OCI-LY1 (cell line): ENCODE measurements around the gene GSDMA.

ENCODE experiments used
- CTCF ChIP-seq: fragments of 200-600 bp; sonication (generic), shearing (Covaris generic); IDR thresholded peaks from 2 replicates; pipeline ENCODE4 v1.5.1; 2017; ENCODE audit warnings: mild to moderate bottlenecking, antibody characterized with exemption, low read length, moderate library complexity, mixed read lengths
- EZH2 ChIP-seq: fragments of 200-600 bp; sonication (generic), shearing (Covaris generic); IDR thresholded peaks from 2 replicates; pipeline ENCODE4 v1.8.0; 2017; ENCODE audit warnings: borderline replicate concordance, mixed run types, mild to moderate bottlenecking, antibody characterized with exemption, low read length, moderate library complexity, mixed read lengths

- no peak for TF ChIP-seq CTCF
- no peak for TF ChIP-seq EZH2
Measured at GRCh38 chr17:39972271-39972670, 9.5 kb downstream of the GSDMA start.
